Astrocyte (in vitro differentiated cells and primary cell): ENCODE data around the gene IRF2. TPM values are rescaled to one million over a fixed set of nuclear protein-coding genes. Genes with fewer than 3 reads are reported as not detected.
A peak's percentile ranks its signal among the peaks of the same experiment; 100 is the strongest.

ENCODE experiments used
- DNase-seq: peaks from one replicate; pipeline ENCODE4 v3.0.0-alpha.2; 2010; ENCODE audit warnings: low read depth
- FAIRE-seq: peaks from 2 replicates; lab custom pipeline; 2011; peaks lifted over from hg19 to GRCh38; lab: Jason Lieb, UNC
- H2AFZ ChIP-seq: 2 replicates; pipeline ENCODE4 v1.6.0; 2012; ENCODE audit warnings: low read depth, low read length, inconsistent platforms
- H3K27ac ChIP-seq: 2 replicates; pipeline ENCODE4 v1.5.1; 2011; ENCODE audit warnings: low read depth, low read length, inconsistent platforms
- H3K27me3 ChIP-seq: 2 replicates; pipeline ENCODE4 v1.6.0; 2011; ENCODE audit warnings: low read length, inconsistent platforms; ENCODE audit not compliant: insufficient read depth
- H3K36me3 ChIP-seq: 2 replicates; pipeline ENCODE4 v1.5.1; 2011; ENCODE audit warnings: low read length, inconsistent platforms; ENCODE audit not compliant: insufficient read depth
- H3K4me1 ChIP-seq: 2 replicates; pipeline ENCODE4 v1.5.1; 2011; ENCODE audit warnings: low read length, inconsistent platforms; ENCODE audit not compliant: insufficient read depth
- H3K4me2 ChIP-seq: 2 replicates; pipeline ENCODE4 v1.6.0; 2012; ENCODE audit warnings: low read length, inconsistent platforms
- H3K4me3 ChIP-seq: 2 replicates; pipeline ENCODE4 v1.5.1; 2011; ENCODE audit warnings: low read depth, mild to moderate bottlenecking, low read length, inconsistent platforms; ENCODE audit not compliant: insufficient read depth
- H3K79me2 ChIP-seq: 2 replicates; pipeline ENCODE4 v1.6.0; 2012; ENCODE audit warnings: mild to moderate bottlenecking, low read length, inconsistent platforms; ENCODE audit not compliant: insufficient read depth
- H3K9ac ChIP-seq: 2 replicates; pipeline ENCODE4 v1.6.0; 2012; ENCODE audit warnings: mild to moderate bottlenecking, low read length, inconsistent platforms
- H3K9me3 ChIP-seq: 2 replicates; pipeline ENCODE4 v1.5.1; 2012; ENCODE audit warnings: low read depth, mild to moderate bottlenecking, low read length, inconsistent platforms; ENCODE audit not compliant: insufficient read depth
- H4K20me1 ChIP-seq: 2 replicates; pipeline ENCODE4 v1.6.0; 2012; ENCODE audit warnings: low read length, inconsistent platforms; ENCODE audit not compliant: insufficient read depth
- H3K27ac Mint-ChIP-seq: one replicate; pipeline ENCODE4 v1.8.0; 2021; ENCODE audit warnings: mild to moderate bottlenecking, mixed read lengths; ENCODE audit not compliant: unreplicated experiment
- H3K27me3 Mint-ChIP-seq: one replicate; pipeline ENCODE4 v1.8.0; 2021; ENCODE audit warnings: low read depth, mixed read lengths; ENCODE audit not compliant: unreplicated experiment
- H3K36me3 Mint-ChIP-seq: one replicate; pipeline ENCODE4 v1.8.0; 2021; ENCODE audit warnings: low read depth, mixed read lengths; ENCODE audit not compliant: unreplicated experiment
- H3K4me1 Mint-ChIP-seq: one replicate; pipeline ENCODE4 v1.8.0; 2021; ENCODE audit warnings: low read depth, mixed read lengths; ENCODE audit not compliant: unreplicated experiment
- H3K4me3 Mint-ChIP-seq: one replicate; pipeline ENCODE4 v1.8.0; 2021; ENCODE audit warnings: mild to moderate bottlenecking, moderate library complexity, mixed read lengths; ENCODE audit not compliant: unreplicated experiment
- H3K9me3 Mint-ChIP-seq: one replicate; pipeline ENCODE4 v1.8.0; 2021; ENCODE audit warnings: mild to moderate bottlenecking, mixed read lengths; ENCODE audit not compliant: unreplicated experiment
- EZH2 ChIP-seq: IDR thresholded peaks from 2 replicates; pipeline ENCODE4 v1.6.1; 2012; ENCODE audit warnings: mild to moderate bottlenecking, low read length, inconsistent platforms; ENCODE audit not compliant: insufficient read depth
- total RNA-seq: library from RNA; stranded (reverse); gene quantifications from 2 replicates; pipeline ENCODE4 v1.2.1, GENCODE V29; 2021
- TF ChIP-seq, protein P1 (sequence below): IDR thresholded peaks from 2 replicates; pipeline ENCODE4 v1.5.1; 2011; ENCODE audit warnings: low read depth, mild to moderate bottlenecking, inconsistent platforms, low read length, moderate library complexity; ENCODE audit not compliant: insufficient read depth

IRF2 gene
- total RNA-seq, 1 donor from 2014 or later, result 12.6 TPM

GRCh38 chr4:184448141-184448540, 26.2 kb downstream of the IRF2 start:
- no peaks in the 10 kb centered on the region for H3K27me3 ChIP-seq
- H3K9ac ChIP-seq, result no peak overlapping the region
- DNase-seq, result no peak
- H3K27ac Mint-ChIP-seq, result no peak overlapping the region
- no peak overlapping the region for H3K4me3 ChIP-seq
- peaks cover 8% of the 10 kb centered on the region for H3K36me3 Mint-ChIP-seq
- TF ChIP-seq, protein P1, sequence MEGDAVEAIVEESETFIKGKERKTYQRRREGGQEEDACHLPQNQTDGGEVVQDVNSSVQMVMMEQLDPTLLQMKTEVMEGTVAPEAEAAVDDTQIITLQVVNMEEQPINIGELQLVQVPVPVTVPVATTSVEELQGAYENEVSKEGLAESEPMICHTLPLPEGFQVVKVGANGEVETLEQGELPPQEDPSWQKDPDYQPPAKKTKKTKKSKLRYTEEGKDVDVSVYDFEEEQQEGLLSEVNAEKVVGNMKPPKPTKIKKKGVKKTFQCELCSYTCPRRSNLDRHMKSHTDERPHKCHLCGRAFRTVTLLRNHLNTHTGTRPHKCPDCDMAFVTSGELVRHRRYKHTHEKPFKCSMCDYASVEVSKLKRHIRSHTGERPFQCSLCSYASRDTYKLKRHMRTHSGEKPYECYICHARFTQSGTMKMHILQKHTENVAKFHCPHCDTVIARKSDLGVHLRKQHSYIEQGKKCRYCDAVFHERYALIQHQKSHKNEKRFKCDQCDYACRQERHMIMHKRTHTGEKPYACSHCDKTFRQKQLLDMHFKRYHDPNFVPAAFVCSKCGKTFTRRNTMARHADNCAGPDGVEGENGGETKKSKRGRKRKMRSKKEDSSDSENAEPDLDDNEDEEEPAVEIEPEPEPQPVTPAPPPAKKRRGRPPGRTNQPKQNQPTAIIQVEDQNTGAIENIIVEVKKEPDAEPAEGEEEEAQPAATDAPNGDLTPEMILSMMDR, result no peak
- TF ChIP-seq EZH2, result no peak
- no peak overlapping the region for H3K27ac ChIP-seq
- H3K9me3 ChIP-seq, result no peaks in the 10 kb centered on the region
- H3K9me3 Mint-ChIP-seq, result no peaks in the 10 kb centered on the region
- no peaks in the 10 kb centered on the region for H3K27me3 Mint-ChIP-seq
- H3K4me1 ChIP-seq, result peaks cover 18% of the 10 kb centered on the region
- H2AFZ ChIP-seq, result no peak overlapping the region
- peak overlapping the region; percentile 85 for H3K4me2 ChIP-seq
- H3K4me3 Mint-ChIP-seq, result no peak overlapping the region
- peaks cover 61% of the 10 kb centered on the region for H3K79me2 ChIP-seq
- no peak for FAIRE-seq
- H4K20me1 ChIP-seq, result peaks cover 9% of the 10 kb centered on the region
- no peaks in the 10 kb centered on the region for H3K36me3 ChIP-seq
- peaks cover 51% of the 10 kb centered on the region for H3K4me1 Mint-ChIP-seq

- no peak for DNase-seq
- Histone ChIP-seq H3K79me2 (peaks cover 61% of the 10 kb centered on the region), H3K4me1 (peaks cover 17% of the 10 kb centered on the region), H3K27ac (no peak overlapping the region), H3K4me2 (peak overlapping the region; percentile 85), H4K20me1 (peaks cover 9% of the 10 kb centered on the region), H3K27me3 (no peaks in the 10 kb centered on the region), H2AFZ (no peak overlapping the region), H3K9me3 (no peaks in the 10 kb centered on the region), H3K4me3 (no peak overlapping the region), H3K9ac (no peak overlapping the region), H3K36me3 (no peaks in the 10 kb centered on the region)
- H3K9me3 Mint-ChIP-seq, result no peaks in the 10 kb centered on the region
- H3K27me3 Mint-ChIP-seq, result no peaks in the 10 kb centered on the region
- H3K27ac Mint-ChIP-seq, result peak overlapping the region; percentile 35
- H3K4me3 Mint-ChIP-seq, result no peak overlapping the region
- H3K4me1 Mint-ChIP-seq, result peaks cover 47% of the 10 kb centered on the region
- peaks cover 8% of the 10 kb centered on the region for H3K36me3 Mint-ChIP-seq
- no peak for FAIRE-seq
- TF ChIP-seq EZH2, result no peak
- TF ChIP-seq, protein P1, result no peak
Observed at GRCh38 chr4:184447664-184448063, 26.7 kb downstream of the IRF2 start.

- no peaks in the 10 kb centered on the region for H3K27me3 Mint-ChIP-seq
- no peak for FAIRE-seq
- DNase-seq, result no peak
- no peak overlapping the region for H3K27ac Mint-ChIP-seq
- no peak overlapping the region for H3K4me3 ChIP-seq
- H3K4me2 ChIP-seq, result no peak overlapping the region
- peaks cover 54% of the 10 kb centered on the region for H3K4me1 Mint-ChIP-seq
- H3K27me3 ChIP-seq, result no peaks in the 10 kb centered on the region
- H3K79me2 ChIP-seq, result peaks cover 61% of the 10 kb centered on the region
- no peak overlapping the region for H2AFZ ChIP-seq
- H3K27ac ChIP-seq, result no peak overlapping the region
- no peak overlapping the region for H3K4me3 Mint-ChIP-seq
- H3K9me3 Mint-ChIP-seq, result no peaks in the 10 kb centered on the region
- H3K9ac ChIP-seq, result no peak overlapping the region
- peaks cover 24% of the 10 kb centered on the region for H3K4me1 ChIP-seq
- H3K9me3 ChIP-seq, result no peaks in the 10 kb centered on the region
- no peaks in the 10 kb centered on the region for H3K36me3 ChIP-seq
- peaks cover 8% of the 10 kb centered on the region for H3K36me3 Mint-ChIP-seq
- no peak for TF ChIP-seq EZH2
- TF ChIP-seq, protein P1, result no peak
- H4K20me1 ChIP-seq, result peaks cover 17% of the 10 kb centered on the region
Observed at GRCh38 chr4:184446132-184446658, 28.2 kb downstream of the IRF2 start.
